WTC11 (cell line): ENCODE results near the gene KIF21A. TPM values are rescaled to one million over a fixed set of nuclear protein-coding genes. Genes with fewer than 3 reads are reported as not detected.

Experiments
- ATAC-seq: fragments of 200-7000 bp; cut with Tn5 transposase; 2 replicates; pipeline ENCODE4 v1.10.0; 2021; ENCODE audit warnings: mild to moderate bottlenecking, moderate library complexity
- CTCF ChIA-PET: fragments of 300-600 bp; sonication (Branson Sonifier 250); formaldehyde crosslinking; loops from one replicate; lab custom pipeline; 2021; ENCODE audit warnings: antibody characterized with exemption; lab: Charles Lee
- POLR2A ChIA-PET: fragments of 350-600 bp; sonication (Branson Sonifier 250); formaldehyde crosslinking; loops from one replicate; lab custom pipeline; 2021; ENCODE audit warnings: antibody characterized with exemption; lab: Charles Lee
- DNase-seq: peaks from one replicate; pipeline ENCODE4 v3.0.0; 2021; ENCODE audit warnings: low spot score
- H3K27ac Mint-ChIP-seq: 2 replicates; pipeline ENCODE4 v1.8.0; 2021; ENCODE audit warnings: mixed read lengths
- H3K27me3 Mint-ChIP-seq: 2 replicates; pipeline ENCODE4 v1.8.0; 2021; ENCODE audit warnings: low read depth, mild to moderate bottlenecking, moderate library complexity, mixed read lengths
- H3K36me3 Mint-ChIP-seq: 2 replicates; pipeline ENCODE4 v1.8.0; 2021; ENCODE audit warnings: mixed read lengths
- H3K4me1 Mint-ChIP-seq: 2 replicates; pipeline ENCODE4 v1.8.0; 2022; ENCODE audit warnings: mixed read lengths
- H3K4me3 Mint-ChIP-seq: 2 replicates; pipeline ENCODE4 v1.8.0; 2021; ENCODE audit warnings: mild to moderate bottlenecking, moderate library complexity, mixed read lengths
- H3K9me3 Mint-ChIP-seq: 2 replicates; pipeline ENCODE4 v1.8.0; 2021; ENCODE audit warnings: mixed read lengths
- FOXJ3 ChIP-seq: sonication (generic); formaldehyde crosslinking; IDR thresholded peaks from 2 replicates; pipeline ENCODE4 v1.9.0; 2021; ENCODE audit warnings: missing genetic modification reagents, mild to moderate bottlenecking, borderline replicate concordance
- GRHL2 ChIP-seq: fragments of 250-450 bp; sonication (Bioruptor Pico); IDR thresholded peaks from 2 replicates; pipeline ENCODE4 v1.8.0; 2022; ENCODE audit warnings: mild to moderate bottlenecking, moderate library complexity; ENCODE audit not compliant: insufficient replicate concordance, severe bottlenecking
- JUN ChIP-seq: sonication (generic); formaldehyde crosslinking; IDR thresholded peaks from 2 replicates; pipeline ENCODE4 v1.8.0; 2023; ENCODE audit warnings: mild to moderate bottlenecking, missing genetic modification reagents
- MYBL2 ChIP-seq: sonication (generic); formaldehyde crosslinking; IDR thresholded peaks from 2 replicates; pipeline ENCODE4 v1.8.1; 2023; ENCODE audit warnings: mild to moderate bottlenecking, moderate library complexity, missing genetic modification reagents
- NR2C2 ChIP-seq: sonication (generic); formaldehyde crosslinking; IDR thresholded peaks from 2 replicates; pipeline ENCODE4 v1.8.0; 2022; ENCODE audit warnings: mild to moderate bottlenecking, missing genetic modification reagents
- SMAD3 ChIP-seq: sonication (generic); formaldehyde crosslinking; IDR thresholded peaks from 2 replicates; pipeline ENCODE4 v1.8.0; 2022; ENCODE audit warnings: missing genetic modification reagents, mild to moderate bottlenecking, borderline replicate concordance
- TP53 ChIP-seq: sonication (generic); formaldehyde crosslinking; IDR thresholded peaks from 2 replicates; pipeline ENCODE4 v1.8.1; 2023; ENCODE audit warnings: mild to moderate bottlenecking, missing genetic modification reagents
- ZNF219 ChIP-seq: sonication (generic); formaldehyde crosslinking; IDR thresholded peaks from 2 replicates; pipeline ENCODE4 v1.8.0; 2023; ENCODE audit warnings: missing genetic modification reagents, mild to moderate bottlenecking, borderline replicate concordance
- ZNF232 ChIP-seq: sonication (generic); formaldehyde crosslinking; IDR thresholded peaks from 2 replicates; pipeline ENCODE4 v1.8.0; 2022; ENCODE audit warnings: mild to moderate bottlenecking, missing genetic modification reagents
- ZNF416 ChIP-seq: fragments of 250-450 bp; sonication (Bioruptor Pico); IDR thresholded peaks from 2 replicates; pipeline ENCODE4 v1.9.0; 2021; ENCODE audit warnings: mild to moderate bottlenecking, inconsistent platforms
- total RNA-seq: library from RNA; stranded (reverse); gene quantifications from 3 replicates; pipeline ENCODE4 v1.2.3, GENCODE V29; 2021
- TF ChIP-seq, protein P1 (sequence below): fragments of 250-450 bp; sonication (Bioruptor Pico); IDR thresholded peaks from 2 replicates; pipeline ENCODE4 v1.9.0; 2021; ENCODE audit warnings: mild to moderate bottlenecking
- TF ChIP-seq, protein P2 (sequence below): sonication (generic); formaldehyde crosslinking; IDR thresholded peaks from 2 replicates; pipeline ENCODE4 v1.8.0; 2023; ENCODE audit warnings: missing genetic modification reagents
- TF ChIP-seq, protein P3 (sequence below): sonication (generic); formaldehyde crosslinking; IDR thresholded peaks from 2 replicates; pipeline ENCODE4 v1.8.0; 2022; ENCODE audit warnings: missing genetic modification reagents
- TF ChIP-seq, protein P4 (sequence below): fragments of 250-450 bp; sonication (Bioruptor Pico); IDR thresholded peaks from 2 replicates; pipeline ENCODE4 v1.9.0; 2021; ENCODE audit warnings: mild to moderate bottlenecking, borderline replicate concordance
- TF ChIP-seq, protein P5 (sequence below): sonication (generic); formaldehyde crosslinking; IDR thresholded peaks from 2 replicates; pipeline ENCODE4 v1.8.0; 2022; ENCODE audit warnings: mild to moderate bottlenecking, missing genetic modification reagents
- TF ChIP-seq, protein P6 (sequence below): fragments of 200-600 bp; IDR thresholded peaks from 2 replicates; pipeline ENCODE4 v1.8.0; 2022; ENCODE audit warnings: antibody characterized with exemption
- TF ChIP-seq, protein P7 (sequence below): sonication (generic); formaldehyde crosslinking; IDR thresholded peaks from 2 replicates; pipeline ENCODE4 v1.8.1; 2023; ENCODE audit warnings: mild to moderate bottlenecking, missing genetic modification reagents, moderate library complexity

The KIF21A gene
- total RNA-seq, 1 experiment from 2014 or later, result 34.7 TPM

DNA sequence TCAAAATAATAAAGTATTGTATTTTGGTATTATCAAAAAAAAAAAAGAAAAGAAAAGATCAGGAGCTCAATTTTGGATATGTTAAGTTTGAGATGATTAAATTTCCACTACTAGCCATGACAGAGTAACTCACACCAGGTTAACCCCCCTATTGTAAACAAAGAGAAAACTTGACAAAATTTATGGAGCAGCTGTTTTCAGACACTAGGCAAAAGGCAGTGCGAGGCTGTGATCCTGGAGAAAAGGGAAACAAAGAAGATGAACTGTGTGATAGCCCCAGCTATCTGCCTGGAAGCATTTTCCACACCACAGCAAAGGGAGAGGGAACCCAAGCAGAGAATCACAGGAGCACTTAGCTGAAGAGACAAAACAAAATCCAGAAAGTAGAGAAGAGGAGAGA lies 145.0 kb downstream of the KIF21A start:
- DNase-seq (no peak), ATAC-seq (no peak)
- POLR2A ChIA-PET, result no interaction called here
- Mint-ChIP-seq H3K4me1 (0 out of 2 replicates have a peak, but pooled peaks cover 3% of the 10 kb centered on the region), H3K4me3 (no peak overlapping the region), H3K36me3 (peaks cover 10% of the 10 kb centered on the region), H3K27ac (no peak overlapping the region), H3K27me3 (no peaks in the 10 kb centered on the region), H3K9me3 (peaks cover 9% of the 10 kb centered on the region)
- TF ChIP-seq, protein P1, sequence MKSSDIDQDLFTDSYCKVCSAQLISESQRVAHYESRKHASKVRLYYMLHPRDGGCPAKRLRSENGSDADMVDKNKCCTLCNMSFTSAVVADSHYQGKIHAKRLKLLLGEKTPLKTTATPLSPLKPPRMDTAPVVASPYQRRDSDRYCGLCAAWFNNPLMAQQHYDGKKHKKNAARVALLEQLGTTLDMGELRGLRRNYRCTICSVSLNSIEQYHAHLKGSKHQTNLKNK (CRISPR knock-in tag), result no peak
- TF ChIP-seq FOXJ3 (CRISPR knock-in tag) (no peak), MYBL2 (no peak), NR2C2 (no peak), SMAD3 (no peak), ZNF232 (CRISPR knock-in tag) (no peak), GRHL2 (CRISPR knock-in tag) (no peak), JUN (CRISPR knock-in tag) (no peak), TP53 (CRISPR knock-in tag) (no peak), ZNF416 (CRISPR knock-in tag) (no peak), ZNF219 (CRISPR knock-in tag) (no peak)
- TF ChIP-seq, protein P2, sequence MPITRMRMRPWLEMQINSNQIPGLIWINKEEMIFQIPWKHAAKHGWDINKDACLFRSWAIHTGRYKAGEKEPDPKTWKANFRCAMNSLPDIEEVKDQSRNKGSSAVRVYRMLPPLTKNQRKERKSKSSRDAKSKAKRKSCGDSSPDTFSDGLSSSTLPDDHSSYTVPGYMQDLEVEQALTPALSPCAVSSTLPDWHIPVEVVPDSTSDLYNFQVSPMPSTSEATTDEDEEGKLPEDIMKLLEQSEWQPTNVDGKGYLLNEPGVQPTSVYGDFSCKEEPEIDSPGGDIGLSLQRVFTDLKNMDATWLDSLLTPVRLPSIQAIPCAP (CRISPR knock-in tag), result no peak
- TF ChIP-seq, protein P3, sequence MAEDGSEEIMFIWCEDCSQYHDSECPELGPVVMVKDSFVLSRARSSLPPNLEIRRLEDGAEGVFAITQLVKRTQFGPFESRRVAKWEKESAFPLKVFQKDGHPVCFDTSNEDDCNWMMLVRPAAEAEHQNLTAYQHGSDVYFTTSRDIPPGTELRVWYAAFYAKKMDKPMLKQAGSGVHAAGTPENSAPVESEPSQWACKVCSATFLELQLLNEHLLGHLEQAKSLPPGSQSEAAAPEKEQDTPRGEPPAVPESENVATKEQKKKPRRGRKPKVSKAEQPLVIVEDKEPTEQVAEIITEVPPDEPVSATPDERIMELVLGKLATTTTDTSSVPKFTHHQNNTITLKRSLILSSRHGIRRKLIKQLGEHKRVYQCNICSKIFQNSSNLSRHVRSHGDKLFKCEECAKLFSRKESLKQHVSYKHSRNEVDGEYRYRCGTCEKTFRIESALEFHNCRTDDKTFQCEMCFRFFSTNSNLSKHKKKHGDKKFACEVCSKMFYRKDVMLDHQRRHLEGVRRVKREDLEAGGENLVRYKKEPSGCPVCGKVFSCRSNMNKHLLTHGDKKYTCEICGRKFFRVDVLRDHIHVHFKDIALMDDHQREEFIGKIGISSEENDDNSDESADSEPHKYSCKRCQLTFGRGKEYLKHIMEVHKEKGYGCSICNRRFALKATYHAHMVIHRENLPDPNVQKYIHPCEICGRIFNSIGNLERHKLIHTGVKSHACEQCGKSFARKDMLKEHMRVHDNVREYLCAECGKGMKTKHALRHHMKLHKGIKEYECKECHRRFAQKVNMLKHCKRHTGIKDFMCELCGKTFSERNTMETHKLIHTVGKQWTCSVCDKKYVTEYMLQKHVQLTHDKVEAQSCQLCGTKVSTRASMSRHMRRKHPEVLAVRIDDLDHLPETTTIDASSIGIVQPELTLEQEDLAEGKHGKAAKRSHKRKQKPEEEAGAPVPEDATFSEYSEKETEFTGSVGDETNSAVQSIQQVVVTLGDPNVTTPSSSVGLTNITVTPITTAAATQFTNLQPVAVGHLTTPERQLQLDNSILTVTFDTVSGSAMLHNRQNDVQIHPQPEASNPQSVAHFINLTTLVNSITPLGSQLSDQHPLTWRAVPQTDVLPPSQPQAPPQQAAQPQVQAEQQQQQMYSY (CRISPR knock-in tag), result no peak
- TF ChIP-seq, protein P4, sequence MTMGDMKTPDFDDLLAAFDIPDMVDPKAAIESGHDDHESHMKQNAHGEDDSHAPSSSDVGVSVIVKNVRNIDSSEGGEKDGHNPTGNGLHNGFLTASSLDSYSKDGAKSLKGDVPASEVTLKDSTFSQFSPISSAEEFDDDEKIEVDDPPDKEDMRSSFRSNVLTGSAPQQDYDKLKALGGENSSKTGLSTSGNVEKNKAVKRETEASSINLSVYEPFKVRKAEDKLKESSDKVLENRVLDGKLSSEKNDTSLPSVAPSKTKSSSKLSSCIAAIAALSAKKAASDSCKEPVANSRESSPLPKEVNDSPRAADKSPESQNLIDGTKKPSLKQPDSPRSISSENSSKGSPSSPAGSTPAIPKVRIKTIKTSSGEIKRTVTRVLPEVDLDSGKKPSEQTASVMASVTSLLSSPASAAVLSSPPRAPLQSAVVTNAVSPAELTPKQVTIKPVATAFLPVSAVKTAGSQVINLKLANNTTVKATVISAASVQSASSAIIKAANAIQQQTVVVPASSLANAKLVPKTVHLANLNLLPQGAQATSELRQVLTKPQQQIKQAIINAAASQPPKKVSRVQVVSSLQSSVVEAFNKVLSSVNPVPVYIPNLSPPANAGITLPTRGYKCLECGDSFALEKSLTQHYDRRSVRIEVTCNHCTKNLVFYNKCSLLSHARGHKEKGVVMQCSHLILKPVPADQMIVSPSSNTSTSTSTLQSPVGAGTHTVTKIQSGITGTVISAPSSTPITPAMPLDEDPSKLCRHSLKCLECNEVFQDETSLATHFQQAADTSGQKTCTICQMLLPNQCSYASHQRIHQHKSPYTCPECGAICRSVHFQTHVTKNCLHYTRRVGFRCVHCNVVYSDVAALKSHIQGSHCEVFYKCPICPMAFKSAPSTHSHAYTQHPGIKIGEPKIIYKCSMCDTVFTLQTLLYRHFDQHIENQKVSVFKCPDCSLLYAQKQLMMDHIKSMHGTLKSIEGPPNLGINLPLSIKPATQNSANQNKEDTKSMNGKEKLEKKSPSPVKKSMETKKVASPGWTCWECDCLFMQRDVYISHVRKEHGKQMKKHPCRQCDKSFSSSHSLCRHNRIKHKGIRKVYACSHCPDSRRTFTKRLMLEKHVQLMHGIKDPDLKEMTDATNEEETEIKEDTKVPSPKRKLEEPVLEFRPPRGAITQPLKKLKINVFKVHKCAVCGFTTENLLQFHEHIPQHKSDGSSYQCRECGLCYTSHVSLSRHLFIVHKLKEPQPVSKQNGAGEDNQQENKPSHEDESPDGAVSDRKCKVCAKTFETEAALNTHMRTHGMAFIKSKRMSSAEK (CRISPR knock-in tag), result no peak
- TF ChIP-seq, protein P5, sequence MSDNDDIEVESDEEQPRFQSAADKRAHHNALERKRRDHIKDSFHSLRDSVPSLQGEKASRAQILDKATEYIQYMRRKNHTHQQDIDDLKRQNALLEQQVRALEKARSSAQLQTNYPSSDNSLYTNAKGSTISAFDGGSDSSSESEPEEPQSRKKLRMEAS (CRISPR knock-in tag), result no peak
- TF ChIP-seq, protein P6, sequence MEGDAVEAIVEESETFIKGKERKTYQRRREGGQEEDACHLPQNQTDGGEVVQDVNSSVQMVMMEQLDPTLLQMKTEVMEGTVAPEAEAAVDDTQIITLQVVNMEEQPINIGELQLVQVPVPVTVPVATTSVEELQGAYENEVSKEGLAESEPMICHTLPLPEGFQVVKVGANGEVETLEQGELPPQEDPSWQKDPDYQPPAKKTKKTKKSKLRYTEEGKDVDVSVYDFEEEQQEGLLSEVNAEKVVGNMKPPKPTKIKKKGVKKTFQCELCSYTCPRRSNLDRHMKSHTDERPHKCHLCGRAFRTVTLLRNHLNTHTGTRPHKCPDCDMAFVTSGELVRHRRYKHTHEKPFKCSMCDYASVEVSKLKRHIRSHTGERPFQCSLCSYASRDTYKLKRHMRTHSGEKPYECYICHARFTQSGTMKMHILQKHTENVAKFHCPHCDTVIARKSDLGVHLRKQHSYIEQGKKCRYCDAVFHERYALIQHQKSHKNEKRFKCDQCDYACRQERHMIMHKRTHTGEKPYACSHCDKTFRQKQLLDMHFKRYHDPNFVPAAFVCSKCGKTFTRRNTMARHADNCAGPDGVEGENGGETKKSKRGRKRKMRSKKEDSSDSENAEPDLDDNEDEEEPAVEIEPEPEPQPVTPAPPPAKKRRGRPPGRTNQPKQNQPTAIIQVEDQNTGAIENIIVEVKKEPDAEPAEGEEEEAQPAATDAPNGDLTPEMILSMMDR, result no peak
- TF ChIP-seq, protein P7, sequence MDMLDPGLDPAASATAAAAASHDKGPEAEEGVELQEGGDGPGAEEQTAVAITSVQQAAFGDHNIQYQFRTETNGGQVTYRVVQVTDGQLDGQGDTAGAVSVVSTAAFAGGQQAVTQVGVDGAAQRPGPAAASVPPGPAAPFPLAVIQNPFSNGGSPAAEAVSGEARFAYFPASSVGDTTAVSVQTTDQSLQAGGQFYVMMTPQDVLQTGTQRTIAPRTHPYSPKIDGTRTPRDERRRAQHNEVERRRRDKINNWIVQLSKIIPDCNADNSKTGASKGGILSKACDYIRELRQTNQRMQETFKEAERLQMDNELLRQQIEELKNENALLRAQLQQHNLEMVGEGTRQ (CRISPR knock-in tag), result no peak
- CTCF ChIA-PET, result interaction anchor here (0.6 kb wide), 1 partner anchor 307 kb away, joined by 3 read pairs; no protein-coding TSS in a partner anchor
